NCI-H510A treated with DMSO at 0.1 percent for 48 hours (cell line): ENCODE results near the gene SCML1.

ENCODE experiments used
- DNase-seq: peaks from one replicate; lab custom pipeline; 2025; lab: John Stamatoyannopoulos, UW

The SCML1 gene, protein sequence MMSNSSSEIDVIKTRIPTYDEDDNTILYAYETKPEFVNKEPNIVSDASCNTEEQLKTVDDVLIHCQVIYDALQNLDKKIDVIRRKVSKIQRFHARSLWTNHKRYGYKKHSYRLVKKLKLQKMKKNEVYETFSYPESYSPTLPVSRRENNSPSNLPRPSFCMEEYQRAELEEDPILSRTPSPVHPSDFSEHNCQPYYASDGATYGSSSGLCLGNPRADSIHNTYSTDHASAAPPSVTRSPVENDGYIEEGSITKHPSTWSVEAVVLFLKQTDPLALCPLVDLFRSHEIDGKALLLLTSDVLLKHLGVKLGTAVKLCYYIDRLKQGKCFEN

DNA sequence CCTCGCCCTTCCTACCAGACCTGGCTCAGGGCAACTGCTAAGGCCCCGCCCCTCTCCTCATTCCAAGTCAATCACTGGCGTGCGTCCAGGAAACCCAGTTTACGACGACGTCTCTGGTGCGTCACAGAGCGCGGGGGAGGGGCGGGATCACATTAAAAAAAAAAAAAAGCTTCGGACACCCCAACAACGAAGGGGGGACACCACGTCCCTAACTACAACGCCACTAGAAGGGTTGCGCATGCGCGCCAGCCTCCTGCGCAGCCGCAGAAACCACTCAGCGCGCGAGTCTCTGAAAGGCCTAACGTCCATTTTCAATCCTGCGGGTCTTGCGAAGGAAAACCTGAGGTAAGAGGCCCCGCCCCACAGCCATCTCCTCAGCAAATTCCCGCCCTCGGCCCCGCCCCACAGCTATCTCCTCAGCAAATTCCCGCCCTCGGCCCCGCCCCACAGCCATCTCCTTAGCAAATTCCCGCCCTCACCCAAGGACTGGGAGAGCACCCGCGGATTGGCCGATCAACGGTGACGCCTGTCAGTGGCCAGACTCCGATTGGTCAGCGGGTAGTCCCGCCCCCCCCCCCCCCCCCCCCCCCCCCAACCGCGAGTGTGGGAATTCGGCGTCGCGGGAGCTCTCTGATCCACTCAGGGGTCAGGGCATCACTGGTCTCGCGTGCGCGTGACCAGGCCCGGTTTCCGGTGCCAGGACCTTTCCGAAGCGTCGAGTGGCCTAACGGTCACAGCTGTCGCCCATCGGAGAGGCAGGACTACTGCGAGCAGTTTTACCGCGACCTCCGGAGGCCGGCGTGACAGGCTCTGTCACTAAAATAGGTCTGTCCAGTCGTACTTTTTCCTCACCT is at the start of gene SCML1:
TSS of gene SCML1 (plus strand) at position 638 of the 854 bp plus-strand sequence. CDS start 6,694 bp downstream, outside the sequence.
- DNase-seq, result peak; percentile 91

DNA sequence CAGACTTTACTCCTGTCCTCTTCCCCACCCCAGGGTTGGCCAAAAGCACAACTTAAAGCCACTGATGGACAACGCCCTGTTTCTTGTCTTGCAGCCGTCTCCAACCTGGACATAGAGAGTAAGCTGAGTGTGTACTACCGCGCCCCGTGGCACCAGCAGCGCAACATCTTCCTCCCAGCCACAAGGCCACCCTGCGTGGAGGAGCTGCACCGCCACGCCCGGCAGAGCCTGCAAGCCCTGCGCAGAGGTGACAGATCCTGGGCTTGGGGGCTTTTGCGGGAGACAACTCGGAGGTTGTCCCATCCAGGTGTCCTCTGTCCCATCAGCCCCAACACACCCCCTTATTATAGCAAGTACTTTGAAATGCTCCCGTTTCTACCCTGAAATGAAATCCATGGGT is 49.6 kb upstream of the SCML1 start:
- DNase-seq, result no peak

DNA sequence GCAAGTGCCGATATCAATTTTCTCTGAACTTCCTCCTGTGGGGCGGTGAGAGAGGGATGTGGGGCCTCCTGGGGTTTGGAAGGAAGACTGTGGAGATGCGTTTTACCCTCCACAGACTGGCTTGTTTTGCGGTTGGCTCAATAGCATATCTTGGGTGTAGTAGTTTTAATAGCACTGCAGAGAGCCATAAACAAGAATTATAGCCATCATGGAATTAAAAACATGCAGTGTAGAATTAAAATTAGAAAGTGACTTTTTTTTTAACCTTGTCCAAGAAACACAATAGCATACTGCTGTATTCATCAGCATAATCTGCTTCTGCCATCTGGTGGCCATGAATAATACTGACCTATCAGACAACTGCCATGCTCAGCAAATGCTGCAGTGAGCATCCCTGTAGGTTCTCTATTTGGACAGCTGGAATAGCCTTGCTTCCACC is 47.3 kb upstream of the SCML1 start:
- DNase-seq, result peak; percentile 65

DNA sequence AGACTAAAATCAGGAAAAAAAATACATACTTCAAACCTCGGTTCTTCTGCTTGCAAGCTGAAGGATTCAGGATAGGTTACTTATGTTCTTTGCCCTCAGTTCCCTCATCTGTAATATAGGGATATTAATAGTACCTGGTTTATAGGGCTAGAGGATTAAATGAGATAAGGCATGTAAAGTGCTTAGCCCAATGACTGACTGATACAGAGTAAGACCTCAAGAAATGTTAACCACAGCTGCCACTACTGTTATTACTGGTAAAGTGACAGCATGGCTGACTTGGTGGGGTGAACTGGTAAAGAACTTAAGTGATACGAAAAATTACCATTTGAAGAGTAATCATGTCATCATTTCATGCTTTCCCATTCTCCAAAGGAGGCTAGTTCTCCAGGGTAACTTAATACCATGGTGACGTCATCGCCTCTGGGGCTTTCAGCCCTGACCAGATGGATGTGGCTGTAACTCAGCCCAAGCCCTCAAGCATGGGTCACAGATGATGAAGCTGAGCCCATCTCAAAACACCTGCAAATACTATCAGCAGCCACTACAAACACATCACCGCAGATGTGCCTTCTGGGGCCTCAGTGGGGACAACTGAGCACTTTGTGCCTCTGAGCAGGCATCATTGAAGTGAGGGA is 44.5 kb upstream of the SCML1 start:
- peak; percentile 83 for DNase-seq

DNA sequence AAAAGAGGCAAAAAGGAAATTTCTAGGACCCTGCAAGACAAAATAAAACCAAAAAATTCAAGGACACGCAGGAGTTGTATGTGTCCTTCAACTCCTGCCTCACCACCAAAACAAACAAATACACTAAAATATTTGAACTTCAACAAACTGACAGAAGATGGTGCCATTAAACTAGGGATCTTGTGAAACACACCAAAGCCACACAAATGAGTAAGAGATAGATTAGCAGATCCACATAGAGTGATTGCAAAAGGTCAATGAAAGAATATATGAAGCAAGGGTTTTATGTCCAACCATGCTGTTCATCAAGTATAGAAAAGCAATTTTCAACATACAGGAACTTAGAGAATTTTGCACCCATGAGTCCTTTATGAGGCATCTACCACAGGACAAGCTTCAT is 40.1 kb upstream of the SCML1 start:
- DNase-seq, result no peak

DNA sequence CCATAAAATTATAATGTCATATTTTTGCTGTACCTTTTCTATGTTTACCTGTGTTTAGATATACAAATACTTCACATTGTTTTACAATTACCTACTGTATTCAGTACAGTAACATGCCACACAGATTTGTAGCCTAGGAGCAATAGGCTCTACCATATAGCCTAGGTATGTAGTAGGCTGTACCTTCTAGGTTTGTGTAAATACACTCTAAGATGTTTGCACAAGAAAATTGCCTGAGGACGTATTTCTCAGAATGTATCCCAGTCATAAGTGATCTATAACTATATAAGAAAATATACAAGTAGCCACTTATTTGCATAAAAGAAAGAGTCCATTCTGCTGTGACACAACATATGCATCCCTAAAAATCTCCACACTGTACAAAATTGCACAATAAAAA is 36.3 kb upstream of the SCML1 start:
- DNase-seq, result no peak

DNA sequence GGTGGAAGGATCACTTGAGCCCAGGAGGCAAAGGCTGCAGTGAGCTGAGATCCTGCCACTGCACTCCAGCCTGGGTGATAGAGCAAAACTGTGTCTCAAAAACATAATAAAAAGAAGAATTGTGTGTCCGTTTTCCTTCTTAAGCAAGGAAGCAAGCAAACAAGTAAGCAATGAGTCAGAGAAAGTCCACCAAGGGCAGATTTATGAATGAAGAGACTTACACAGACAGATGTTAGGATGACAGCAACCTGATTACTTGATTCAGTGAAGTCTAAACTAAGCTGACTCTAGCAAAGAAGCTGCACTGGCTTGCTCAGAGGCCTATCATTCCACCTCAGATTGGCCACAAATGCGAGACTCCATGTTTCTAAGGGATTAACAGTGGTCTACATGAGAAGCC is 34.1 kb upstream of the SCML1 start:
- no peak for DNase-seq

DNA sequence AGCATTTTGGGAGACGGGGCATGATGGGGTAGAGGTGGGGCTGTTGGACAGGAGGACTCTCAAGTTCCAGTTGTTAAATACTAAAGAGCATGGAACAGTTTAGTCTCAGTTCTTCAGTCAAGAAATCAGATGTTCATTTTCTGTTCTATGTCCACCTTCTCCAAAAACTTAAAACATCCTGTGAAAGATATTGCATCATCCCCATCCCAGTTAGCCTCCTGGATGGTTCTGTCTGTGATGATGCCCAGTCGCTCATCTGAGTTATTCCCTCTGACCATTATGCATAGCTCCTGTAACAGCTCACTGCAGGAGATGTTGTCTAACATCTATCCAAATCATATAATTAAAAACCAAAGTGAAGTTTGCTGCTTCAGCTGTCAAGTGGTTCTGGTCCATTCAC is 32.1 kb upstream of the SCML1 start:
- no peak for DNase-seq

DNA sequence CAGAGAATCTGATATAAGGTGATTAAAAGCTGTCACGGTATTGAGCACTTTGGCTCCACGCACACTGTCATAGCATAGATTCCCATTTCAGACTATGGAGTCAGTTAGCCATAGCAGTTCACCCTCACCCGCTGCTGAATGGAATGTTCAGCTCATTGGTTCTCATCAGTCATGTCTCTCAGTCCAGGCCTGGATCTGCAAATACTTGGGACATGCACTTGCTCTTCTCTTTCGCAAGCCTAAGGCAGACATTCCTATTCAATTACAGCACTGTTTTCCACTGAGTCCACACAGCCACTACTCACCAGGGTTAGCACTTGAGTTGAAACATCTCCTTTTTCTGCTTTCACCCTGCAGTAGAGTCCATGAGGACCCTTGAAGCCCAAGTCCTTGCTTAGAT is 30.6 kb upstream of the SCML1 start:
- DNase-seq, result no peak

DNA sequence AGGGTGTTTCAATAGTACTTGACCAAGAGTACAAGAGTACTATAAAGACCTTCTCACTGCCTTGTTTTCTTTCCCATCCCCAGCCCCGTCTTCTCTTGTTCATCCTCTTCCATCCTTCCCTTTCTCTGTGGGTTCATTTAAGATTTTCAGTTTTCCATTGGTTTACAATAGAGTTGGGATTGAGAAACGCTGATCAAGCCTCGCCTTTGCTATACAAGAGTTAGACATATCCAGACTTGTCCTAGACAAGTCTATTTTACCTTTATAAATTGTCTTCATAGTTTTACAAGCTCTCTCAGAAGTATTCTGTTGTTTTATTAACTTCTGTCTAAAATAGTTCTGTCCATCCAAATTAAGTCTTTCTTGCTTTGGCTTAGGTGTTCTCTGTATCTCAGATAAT is 29.6 kb upstream of the SCML1 start:
- no peak for DNase-seq

DNA sequence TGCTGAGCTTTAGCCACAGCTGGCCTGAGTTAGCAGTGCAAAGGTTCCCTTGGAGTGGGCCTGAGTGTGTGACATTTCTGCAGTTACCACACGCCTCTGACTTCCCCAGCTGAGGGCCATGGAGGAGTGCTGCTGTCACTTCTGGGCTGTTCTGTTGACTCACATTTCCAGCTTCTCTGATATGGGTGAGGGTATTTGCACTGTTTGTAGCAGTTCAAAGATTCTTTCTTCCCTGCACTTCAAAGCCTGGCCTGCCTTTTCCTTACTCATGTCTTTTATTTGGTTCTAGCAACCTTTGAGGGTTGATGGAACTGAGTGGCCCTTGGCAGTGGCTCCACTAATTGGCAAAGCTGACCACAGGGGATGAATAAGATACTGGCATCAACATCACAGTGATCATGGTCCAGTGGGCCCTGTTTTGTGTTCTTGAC is 26.4 kb upstream of the SCML1 start:
- DNase-seq, result no peak

DNA sequence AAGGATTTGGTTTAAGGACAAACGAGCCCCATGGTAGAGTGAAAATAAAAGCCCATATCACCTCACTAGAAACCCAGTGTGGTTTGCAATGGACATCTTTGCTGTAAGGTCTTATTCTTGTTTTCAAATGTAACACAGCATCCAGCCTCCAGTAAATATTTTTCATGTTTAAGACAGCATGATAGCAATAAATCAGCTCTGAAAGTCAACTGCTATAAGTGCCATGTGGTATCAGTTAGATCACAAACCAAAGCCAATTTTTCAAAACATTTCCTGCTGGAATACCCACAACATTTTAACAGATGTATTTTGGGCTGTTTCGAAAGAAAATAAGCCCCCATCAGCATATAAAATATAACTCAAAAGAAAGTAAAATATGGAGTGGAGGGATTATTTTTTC is 24.0 kb upstream of the SCML1 start:
- no peak for DNase-seq

DNA sequence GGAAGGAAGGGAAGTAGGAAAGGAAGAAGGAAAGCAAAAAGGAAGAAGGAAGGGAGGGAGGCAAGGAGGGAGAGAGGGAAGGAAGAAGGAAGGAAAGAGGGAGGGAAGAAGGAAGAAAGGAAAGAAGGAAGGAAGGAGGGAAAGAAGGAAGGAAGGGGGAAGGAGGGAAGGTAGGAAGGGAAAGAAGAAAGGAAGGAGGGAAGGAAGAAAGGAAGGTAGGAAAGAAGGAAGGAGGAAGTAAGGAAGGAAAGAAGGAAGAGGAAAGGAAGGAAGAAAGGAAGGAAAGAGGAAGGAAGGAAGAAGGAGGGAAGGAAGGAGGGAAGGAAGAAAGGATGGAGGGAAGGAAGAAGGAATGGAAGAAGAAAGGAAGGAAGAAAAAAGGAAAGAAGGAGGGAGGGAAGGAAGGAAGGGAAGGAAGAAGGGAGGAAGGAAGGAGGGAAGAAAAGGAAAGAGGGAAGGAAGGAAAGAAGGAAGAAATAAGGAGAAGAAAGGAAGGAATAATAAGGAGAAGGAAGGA is 18.6 kb upstream of the SCML1 start:
- DNase-seq, result no peak

DNA sequence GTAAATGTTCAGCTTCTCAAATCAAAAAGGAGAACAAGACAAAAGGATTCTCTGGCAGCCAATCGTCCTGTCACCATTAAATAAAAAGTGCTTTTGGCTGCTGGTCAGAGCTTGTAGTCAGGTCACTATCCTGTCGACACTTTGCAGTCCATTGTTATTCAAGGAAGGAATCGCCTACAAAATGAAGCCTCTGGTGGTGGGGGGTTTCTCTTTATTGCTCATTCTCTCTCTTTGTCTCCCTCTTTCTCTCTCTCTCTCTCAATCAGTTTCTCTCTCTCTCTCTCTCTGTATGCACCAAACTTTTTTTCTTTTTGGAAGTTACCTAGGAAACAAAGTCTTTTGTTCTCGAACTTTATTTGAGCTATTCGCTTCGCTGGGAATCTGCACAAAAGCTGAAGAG is 17.6 kb upstream of the SCML1 start:
- no peak for DNase-seq

DNA sequence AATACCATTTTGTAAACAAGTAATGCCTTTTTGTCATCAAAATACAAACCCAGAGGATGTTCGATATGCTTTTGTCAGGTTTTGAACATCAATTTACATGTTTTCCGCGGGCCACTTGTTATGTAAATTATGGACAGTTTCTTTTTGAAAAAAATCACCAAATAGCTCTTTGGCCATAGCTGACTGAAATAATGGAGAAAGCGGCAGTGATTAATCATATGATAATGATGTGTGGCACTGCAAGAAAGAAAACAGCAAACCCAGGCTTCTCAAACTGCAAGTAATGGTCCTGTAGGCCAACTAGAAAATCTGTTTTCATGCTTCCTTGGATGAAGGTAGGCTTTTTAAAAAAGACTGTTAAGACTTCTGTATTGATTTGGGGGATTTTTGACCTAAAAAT is 15.6 kb upstream of the SCML1 start:
- no peak for DNase-seq

DNA sequence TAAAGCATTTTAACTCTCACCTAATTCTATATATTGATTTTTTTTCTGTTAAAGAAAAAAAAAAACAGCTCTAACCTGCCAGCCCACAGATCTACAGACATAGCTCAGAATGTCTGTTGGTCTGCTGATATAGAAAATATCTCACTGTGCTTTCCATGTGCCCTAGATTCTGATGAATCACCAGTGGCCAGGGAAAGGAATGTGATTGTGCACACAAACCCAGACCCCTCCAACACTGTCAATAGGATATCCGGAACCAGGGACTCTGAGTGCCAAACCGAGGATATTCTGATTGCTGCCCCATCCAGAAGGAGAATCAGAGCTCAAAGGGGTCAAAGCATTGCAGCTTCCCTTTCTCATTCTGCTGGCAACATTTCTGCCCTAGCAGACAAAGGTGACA is 12.1 kb upstream of the SCML1 start:
- DNase-seq, result no peak

DNA sequence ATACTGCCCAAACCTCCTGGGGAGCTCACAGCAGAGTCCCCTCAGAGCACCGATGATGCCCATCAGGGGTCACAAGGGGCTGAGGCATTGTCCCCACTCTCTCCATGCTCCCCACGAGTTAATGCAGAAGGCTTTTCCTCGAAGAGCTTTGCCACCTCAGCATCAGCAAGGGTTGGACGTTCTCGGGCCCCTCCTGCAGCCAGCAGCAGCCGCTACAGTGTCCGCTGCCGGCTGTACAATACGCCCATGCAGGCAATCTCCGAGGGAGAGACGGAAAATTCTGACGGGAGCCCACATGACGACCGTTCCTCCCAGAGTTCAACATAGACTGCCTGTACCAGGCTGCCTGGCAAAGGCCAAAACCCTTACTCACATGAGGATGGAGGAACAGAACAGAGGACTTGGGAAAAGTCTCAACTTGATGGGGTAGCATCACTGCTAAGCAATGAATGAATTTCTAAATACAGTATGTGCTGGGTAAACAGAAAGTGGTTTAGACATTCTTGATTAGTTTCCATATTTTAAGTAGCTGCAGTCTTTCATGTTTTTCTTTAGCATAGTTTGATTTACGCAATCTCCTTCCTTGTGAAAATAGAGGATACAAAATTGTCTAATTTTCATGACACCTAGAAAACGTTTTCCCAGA is 5.0 kb upstream of the SCML1 start:
- DNase-seq, result no peak

DNA sequence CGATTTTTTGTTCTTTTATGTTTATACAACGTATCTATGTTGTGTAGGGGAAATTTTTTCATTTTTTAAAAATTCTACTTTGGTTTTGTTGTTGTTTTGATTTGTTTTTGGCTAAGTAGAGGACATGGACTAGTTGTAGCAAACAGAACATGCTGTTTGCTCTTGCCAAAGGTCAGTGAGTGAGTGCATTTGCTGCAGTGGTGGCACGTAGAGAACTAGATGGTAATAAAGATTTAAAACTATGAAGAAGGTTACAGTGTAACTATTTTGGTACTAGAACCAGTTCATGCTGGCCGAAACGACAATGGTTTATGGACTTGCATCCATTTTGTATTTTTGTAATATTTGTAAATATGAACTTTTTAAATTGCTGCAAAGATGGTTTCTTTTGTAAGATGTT is 1.9 kb upstream of the SCML1 start:
- DNase-seq, result no peak

DNA sequence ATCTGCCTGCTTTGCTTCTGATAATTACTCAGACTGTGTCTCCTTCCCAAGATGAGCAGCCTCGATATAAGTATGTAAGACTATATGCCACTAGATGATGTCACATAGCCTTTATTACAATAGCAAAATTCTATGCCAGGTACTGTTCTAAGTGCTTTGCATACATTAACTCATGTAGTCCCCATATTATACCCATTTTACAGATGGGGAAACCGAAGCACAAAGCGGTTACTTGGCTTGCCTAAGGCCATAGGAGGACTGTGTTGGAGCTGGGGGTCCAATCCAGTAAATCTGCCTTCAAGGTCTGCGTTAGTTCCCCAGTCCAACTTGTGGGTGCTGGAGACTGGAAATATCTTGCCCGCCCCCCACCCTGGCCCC is 826 bp upstream of the SCML1 start:
- DNase-seq, result no peak

DNA sequence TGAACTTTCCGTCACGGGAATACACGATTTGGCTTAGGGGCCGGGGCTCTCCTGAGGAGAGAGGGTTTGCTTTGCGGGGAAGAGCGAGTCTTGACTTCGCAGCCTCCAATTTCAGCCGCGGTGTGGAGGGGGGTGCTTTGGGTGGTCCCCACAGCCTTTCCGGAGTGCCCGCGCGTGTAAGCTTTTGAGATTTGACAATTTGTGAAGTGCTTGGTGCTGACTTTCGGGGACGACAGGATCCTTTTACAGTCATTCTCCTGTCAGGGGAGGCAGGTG is 355 bp downstream of the SCML1 start:
- no peak for DNase-seq

DNA sequence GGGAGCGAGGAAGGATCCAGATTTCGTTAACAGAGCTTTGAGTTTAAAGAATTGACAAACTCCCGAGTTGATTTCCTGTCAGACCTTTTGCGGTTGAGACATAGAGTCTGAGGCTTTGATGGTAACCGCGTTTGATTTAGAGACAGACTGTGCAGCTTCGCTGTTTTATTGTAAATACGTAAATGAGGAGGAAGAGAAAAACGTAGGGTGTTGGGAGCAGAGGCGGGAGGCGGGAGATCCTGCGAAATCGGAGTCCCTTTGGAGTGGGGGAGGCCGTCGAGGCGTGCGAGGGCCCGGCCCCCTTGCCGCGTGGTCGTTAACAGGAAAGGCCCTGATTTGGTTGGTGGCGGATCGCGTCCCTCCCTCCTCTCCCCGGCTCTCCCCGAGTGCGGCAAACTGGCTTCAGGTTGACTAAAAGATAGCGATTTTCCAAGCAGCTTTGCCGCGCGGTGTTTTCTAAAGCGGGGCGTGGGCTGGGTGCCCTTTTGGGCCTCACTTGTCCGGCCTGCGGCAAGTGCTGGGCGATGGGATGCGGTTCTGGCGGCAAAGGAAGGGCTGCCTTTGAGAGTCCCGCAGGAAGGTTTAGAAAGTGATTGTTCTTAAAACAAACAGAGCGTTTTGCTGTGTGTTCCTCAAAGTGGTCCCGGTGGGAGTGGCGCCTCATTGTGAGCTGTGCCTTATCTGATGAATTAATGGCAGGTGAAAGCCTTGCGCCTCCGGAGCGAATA is 857 bp downstream of the SCML1 start:
- peak; percentile 32 for DNase-seq
